Anterior cingulate cortex (tissue), 58 donors: Measurements from ENCODE around the gene NUDT15.

Experiments
- DNase-seq, 58 donors: peaks; one replicate each; lab custom pipeline; 2025; lab: John Stamatoyannopoulos, UW

NUDT15 gene

GRCh38 chr13:48096670-48097069 lies 59.1 kb downstream of the NUDT15 start:
- DNase-seq: no peak
